Heart left ventricle (tissue), 16 donors: ENCODE measurements around the gene HERC6. TPM values are rescaled to one million over a fixed set of nuclear protein-coding genes. Genes with fewer than 3 reads are reported as not detected.

Source experiments
- ATAC-seq, 4 donors: fragments of 200-7000 bp; cut with Tn5 transposase; one replicate each; pipeline ENCODE4 v1.9.1; 2020 to 2022; ENCODE audit warnings: moderate library complexity in 4 of 4, mild to moderate bottlenecking in 3 of 4, moderate number of reproducible peaks in 1 of 4
- DNase-seq, 5 donors: peaks; one replicate each; pipeline ENCODE4 v3.0.0-alpha.2; 2020
- H3K27ac ChIP-seq, 12 donors: fragments of 200-600 bp; sonication (generic) in 4 of 12; one replicate each; pipeline versions ENCODE4 v1.5.0 to v1.8.0; 2016 to 2022; ENCODE audit warnings: mild to moderate bottlenecking in 2 of 12
- H3K27me3 ChIP-seq, 9 donors: fragments of 200-600 bp; sonication (generic) in 2 of 9; one replicate each; pipeline versions ENCODE4 v1.5.1 to v1.8.0; 2016 to 2022; ENCODE audit warnings: mild to moderate bottlenecking in 3 of 9
- H3K36me3 ChIP-seq, 9 donors: fragments of 200-600 bp; sonication (generic) in 2 of 9; one replicate each; pipeline versions ENCODE4 v1.5.0 to v1.8.0; 2018 to 2022; ENCODE audit warnings: mild to moderate bottlenecking in 2 of 9
- H3K4me1 ChIP-seq, 12 donors: fragments of 200-600 bp; sonication (generic) in 4 of 12; one replicate each; pipeline versions ENCODE4 v1.5.0 to v1.8.0; 2016 to 2022; ENCODE audit warnings: mild to moderate bottlenecking in 3 of 12
- H3K4me3 ChIP-seq, 12 donors: fragments of 200-600 bp; sonication (generic) in 4 of 12; one replicate each; pipeline versions ENCODE4 v1.5.0 to v1.8.0; 2017 to 2022; ENCODE audit warnings: mild to moderate bottlenecking in 9 of 12, moderate library complexity in 4 of 12
- H3K9me3 ChIP-seq, 12 donors: fragments of 200-600 bp; sonication (generic) in 4 of 12; one replicate each; pipeline versions ENCODE4 v1.5.0 to v1.8.0; 2016 to 2022; ENCODE audit warnings: mild to moderate bottlenecking in 1 of 12
- CTCF ChIP-seq, 12 donors: fragments of 200-600 bp; sonication (generic) in 4 of 12; IDR thresholded peaks; one replicate each; pipeline versions ENCODE4 v1.5.0 to v1.8.0; 2018 to 2022; ENCODE audit warnings: antibody characterized with exemption in 12 of 12, mild to moderate bottlenecking in 5 of 12
- POLR2A ChIP-seq, 2 donors: fragments of 450-650 bp; IDR thresholded peaks; one replicate each; pipeline ENCODE4 v1.6.1; 2017; ENCODE audit warnings: antibody characterized with exemption in 2 of 2, mild to moderate bottlenecking in 2 of 2, moderate library complexity in 2 of 2
- WGBS, 4 donors: extraction: QIAGEN DNeasy Blood & Tissue Kit in 2 of 4; methylation state at CpG; one replicate each; pipeline versions ENCODE4 v1.1.5 to v1.1.7; 2013 to 2018; 5-methylcytosine and 5-hydroxymethylcytosine counted together
- intact Hi-C, 10 donors: fragments of 100-400 bp; cut with DNase I; formaldehyde crosslinking; loops; one replicate each; pipeline versions ENCODE4 v1.11.1 to v1.14.2; 2022
- polyA plus RNA-seq, 2 donors: library from polyadenylated mRNA; stranded (reverse); fragments of 200-250 nt; gene quantifications; one replicate each; pipeline ENCODE4 v1.2.3, GENCODE V29; 2013
- total RNA-seq, 9 donors: library from RNA; depleted of rRNA in 2 of 9; stranded (reverse); fragments of >200 nt in 2 of 9; fragmentation: NEBNext Ultra II Directional in 3 of 9; extraction: Animal tissue kit (Norgen Biotek cat#: 25700) in 3 of 9; gene quantifications; one replicate each; pipeline versions ENCODE4 v1.1.0 to v1.2.4, GENCODE V29; 2016 to 2023
- donor health status: ischemic (EF 13 %, LVEDD 7.1; RV severe dilation, severe dysfunction).
- donor health status: healthy with polysubstance abuse.
- donor health status: DM: no; HTN: yes; CAD: no.
- donor health status: DM: no; HTN: no; CAD: no.
- donor health status: ischemic (EF 25% LVEDD 6.9; RV normal size, moderate dysfunction).
- donor health status: ischemic (EF 25% LVEDD 5.7; RV mildly dilated, moderate dysfunction).
- donor health status: healthy.
- donor health status: DM: yes; HTN: yes; CAD: no.
- donor health status: ischemic (EF 35%, LVEDD 5.7; RV mildly dilated, moderate dysfunction).
- donor health status: nonischemic (EF 11% LVEDD 7.7; RV severe dilation, severe dysfunction).
- donor health status: DM: yes; HTN: yes; CAD: no.
- donor health status: PGD.
- donor health status: ischemic (EF 29% LVEDD 5.4; RV normal size, mild dysfunction).
- donor health status: nonischemic (EF 23%, LVEDD 6.1; RV moderate dilation, normal function).

HERC6 gene
- total and polyA plus RNA-seq, 11 donors, result 2.3 to 22.0 (median 11.7) TPM

GRCh38 chr4:88448889-88449288, 70.2 kb downstream of the HERC6 start:
- Histone ChIP-seq H3K4me3 (no peak overlapping the region), H3K4me1 (peaks cover 0 to 9% (median 0%) of the 10 kb centered on the region in 12 donors), H3K27ac (no peak overlapping the region), H3K27me3 (no peaks in the 10 kb centered on the region), H3K9me3 (no peaks in the 10 kb centered on the region), H3K36me3 (no peaks in the 10 kb centered on the region)
- TF ChIP-seq CTCF (IDR thresholded peaks at IDR 0.05), result no peak
- no peak for TF ChIP-seq POLR2A (IDR thresholded peaks at IDR 0.05)
- ATAC-seq (no peak), DNase-seq (no peak)
- intact Hi-C loops, result loop anchor here in 1 of 10 donors (10.0 kb wide), 1 partner anchor 64 kb away; no protein-coding TSS in a partner anchor

- ATAC-seq (no peak), DNase-seq (no peak)
- intact Hi-C loops, result loop anchor here in 1 of 10 donors (10.0 kb wide), 1 partner anchor 64 kb away; no protein-coding TSS in a partner anchor
- Histone ChIP-seq H3K4me3 (no peak overlapping the region), H3K4me1 (peaks cover 0 to 9% (median 0%) of the 10 kb centered on the region in 12 donors), H3K36me3 (no peaks in the 10 kb centered on the region), H3K27ac (no peak overlapping the region), H3K27me3 (no peaks in the 10 kb centered on the region), H3K9me3 (no peaks in the 10 kb centered on the region)
- TF ChIP-seq POLR2A (IDR thresholded peaks at IDR 0.05) (no peak), CTCF (IDR thresholded peaks at IDR 0.05) (no peak)
Measured at GRCh38 chr4:88449290-88449689, 70.6 kb downstream of the HERC6 start.

GRCh38 chr4:88451205-88451604, 72.6 kb downstream of the HERC6 start:
- WGBS, 4 donors, result 88 to 95% (median 93%) methylated on average over 2 of the region's 2 CpGs
- DNase-seq, result no peak
- intact Hi-C loops, result loop anchor here in 6 of 10 donors (5.0 to 10.0 kb wide), 6 partner anchors 64 to 439 kb away; partner anchors contain the start of gene PPM1K (in 1 of the 6)

GRCh38 chr4:88452912-88453311, 74.3 kb downstream of the HERC6 start:
- H3K27me3 ChIP-seq, result no peaks in the 10 kb centered on the region
- no peaks in the 10 kb centered on the region for H3K9me3 ChIP-seq
- no peaks in the 10 kb centered on the region for H3K36me3 ChIP-seq
- no peak overlapping the region for H3K4me3 ChIP-seq
- intact Hi-C loops, result loop anchor here in 6 of 10 donors (5.0 to 10.0 kb wide), 6 partner anchors 62 to 441 kb away; partner anchors contain the start of gene PPM1K (in 1 of the 6)
- ATAC-seq (no peak), DNase-seq (no peak)
- H3K4me1 ChIP-seq, result peaks cover 0 to 13% (median 3%) of the 10 kb centered on the region in 12 donors
- H3K27ac ChIP-seq, result no peak overlapping the region
- TF ChIP-seq POLR2A (IDR thresholded peaks at IDR 0.05), result no peak
- no peak for TF ChIP-seq CTCF (IDR thresholded peaks at IDR 0.05)
- 70 to 88% (median 82%) methylated on average over 2 of the region's 2 CpGs for WGBS, 4 donors

More at GRCh38 chr4:88451205-88451604, 72.6 kb downstream of the HERC6 start:
- no peak overlapping the region for H3K4me3 ChIP-seq
- TF ChIP-seq CTCF (IDR thresholded peaks at IDR 0.05), result no peak
- no peak for TF ChIP-seq POLR2A (IDR thresholded peaks at IDR 0.05)
- ATAC-seq, result no peak
- H3K27me3 ChIP-seq, result no peaks in the 10 kb centered on the region
- no peak overlapping the region for H3K27ac ChIP-seq
- H3K9me3 ChIP-seq, result no peaks in the 10 kb centered on the region
- no peaks in the 10 kb centered on the region for H3K36me3 ChIP-seq
- H3K4me1 ChIP-seq, result peaks cover 0 to 11% (median 2%) of the 10 kb centered on the region in 12 donors
